MM.1S (cell line): ENCODE results near the gene FAM32A.

Source experiments
- CTCF ChIP-seq: fragments of 300-600 bp; sonication (generic); IDR thresholded peaks from 2 replicates; pipeline ENCODE4 v1.5.1; 2016; ENCODE audit warnings: antibody characterized with exemption, low read length, mixed read lengths
- EZH2 ChIP-seq: fragments of 300-600 bp; sonication (generic); optimal IDR thresholded peaks from 2 replicates; pipeline ENCODE3; 2017; ENCODE audit warnings: low read depth, mild to moderate bottlenecking, antibody characterized with exemption, low read length, mixed read lengths
- EZH2phosphoT487 ChIP-seq: fragments of 300-600 bp; sonication (generic); IDR thresholded peaks from 2 replicates; pipeline ENCODE4 v1.6.1; 2018; ENCODE audit warnings: antibody characterized with exemption, low read length

- TF ChIP-seq CTCF (no peak), EZH2 (no peak), EZH2phosphoT487 (no peak)
These were observed 43.6 kb downstream of the FAM32A start for GRCh38 chr19:16228637-16229321.
